ENCODE results near the gene RHOF. TPM values are rescaled to one million over a fixed set of nuclear protein-coding genes. Genes with fewer than 3 reads are reported as not detected.

Gene RHOF
- total RNA-seq, 3 donors from 2014 or later, result 45.5 to 86.7 (median 83.2) TPM

DNA sequence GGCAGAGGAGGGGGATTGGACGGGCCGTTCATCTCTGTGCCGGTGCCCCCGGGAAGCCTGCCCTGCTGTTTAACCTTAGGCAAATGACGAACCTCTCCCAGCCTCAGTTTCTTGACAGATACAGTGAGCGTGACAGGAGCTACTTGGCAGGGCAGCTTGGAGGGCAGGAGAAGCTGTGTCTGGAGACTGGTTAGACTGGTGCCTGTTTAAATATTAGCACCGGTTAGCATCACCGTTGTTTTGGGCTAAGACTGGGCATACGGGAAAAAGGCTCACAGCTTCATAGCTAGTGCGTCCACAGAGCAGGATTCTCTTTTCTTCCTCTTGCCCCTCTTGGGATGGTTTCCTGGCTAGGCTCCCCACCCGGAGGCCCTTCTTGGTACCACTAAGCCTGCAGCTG is 38.7 kb downstream of the RHOF start:
- H3K36me3 ChIP-seq (ENCODE audit: low read depth), result no peaks in the 10 kb centered on the region
- TF ChIP-seq, protein P1, sequence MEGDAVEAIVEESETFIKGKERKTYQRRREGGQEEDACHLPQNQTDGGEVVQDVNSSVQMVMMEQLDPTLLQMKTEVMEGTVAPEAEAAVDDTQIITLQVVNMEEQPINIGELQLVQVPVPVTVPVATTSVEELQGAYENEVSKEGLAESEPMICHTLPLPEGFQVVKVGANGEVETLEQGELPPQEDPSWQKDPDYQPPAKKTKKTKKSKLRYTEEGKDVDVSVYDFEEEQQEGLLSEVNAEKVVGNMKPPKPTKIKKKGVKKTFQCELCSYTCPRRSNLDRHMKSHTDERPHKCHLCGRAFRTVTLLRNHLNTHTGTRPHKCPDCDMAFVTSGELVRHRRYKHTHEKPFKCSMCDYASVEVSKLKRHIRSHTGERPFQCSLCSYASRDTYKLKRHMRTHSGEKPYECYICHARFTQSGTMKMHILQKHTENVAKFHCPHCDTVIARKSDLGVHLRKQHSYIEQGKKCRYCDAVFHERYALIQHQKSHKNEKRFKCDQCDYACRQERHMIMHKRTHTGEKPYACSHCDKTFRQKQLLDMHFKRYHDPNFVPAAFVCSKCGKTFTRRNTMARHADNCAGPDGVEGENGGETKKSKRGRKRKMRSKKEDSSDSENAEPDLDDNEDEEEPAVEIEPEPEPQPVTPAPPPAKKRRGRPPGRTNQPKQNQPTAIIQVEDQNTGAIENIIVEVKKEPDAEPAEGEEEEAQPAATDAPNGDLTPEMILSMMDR (IDR thresholded peaks at IDR 0.05), result no peak
- no peaks in the 10 kb centered on the region for H3K9me3 ChIP-seq
- intact Hi-C loops (cut with DNase I, micrococcal nuclease), result no loop called here
- no peaks in the 10 kb centered on the region for H3K4me1 ChIP-seq (ENCODE audit: low read depth)
- DNase-seq (no peak), ATAC-seq (no peak)
- no peak overlapping the region for H3K4me3 ChIP-seq

DNA sequence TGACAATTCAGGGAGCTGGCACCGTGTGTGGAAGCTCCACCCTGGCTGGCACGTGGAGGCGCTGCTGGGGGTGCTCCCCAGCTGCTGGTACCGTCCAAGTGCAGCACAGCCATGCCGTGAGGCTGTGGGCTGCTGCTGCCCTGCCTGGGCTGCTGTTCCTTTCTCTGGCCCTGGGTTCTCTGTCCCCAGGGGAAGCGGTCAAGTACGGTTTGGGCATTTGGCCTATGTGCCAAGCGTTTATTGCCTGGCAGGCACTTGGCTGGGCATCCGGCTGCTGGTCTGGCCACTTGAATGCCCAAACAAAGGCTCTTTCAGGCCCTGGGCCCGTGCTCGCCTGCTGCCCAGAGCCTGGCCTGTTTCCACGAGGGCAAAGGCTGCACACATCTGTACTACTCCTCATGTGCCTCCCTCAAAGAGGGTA is 39.6 kb downstream of the RHOF start:
- TF ChIP-seq, protein P1 (IDR thresholded peaks at IDR 0.05), result no peak
- Histone ChIP-seq H3K9me3 (no peaks in the 10 kb centered on the region), H3K4me1 (ENCODE audit: low read depth) (no peaks in the 10 kb centered on the region), H3K36me3 (ENCODE audit: low read depth) (no peaks in the 10 kb centered on the region), H3K4me3 (no peak overlapping the region)
- DNase-seq (no peak), ATAC-seq (no peak)
- intact Hi-C loops (cut with DNase I, micrococcal nuclease), result no loop called here

GRCh38 chr12:121751749-121752351 is 41.6 kb downstream of the RHOF start:
- TF ChIP-seq, protein P1 (IDR thresholded peaks at IDR 0.05), result no peak

DNA sequence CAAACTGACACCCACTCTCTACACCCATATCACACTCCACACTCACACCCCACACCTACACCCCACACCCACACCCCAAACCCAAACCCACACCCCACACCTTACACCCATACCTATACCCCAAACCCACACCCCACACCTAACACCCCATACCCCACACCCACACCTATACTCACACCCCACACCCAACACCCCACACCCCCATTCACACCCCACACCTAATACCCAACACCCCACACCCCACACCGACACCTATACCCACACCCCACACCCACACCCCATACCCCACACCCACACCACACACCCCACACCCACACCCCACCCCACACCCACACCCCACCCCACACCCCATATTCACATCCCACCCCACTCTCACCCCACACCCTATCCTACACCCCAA is 42.5 kb downstream of the RHOF start:
- DNase-seq, result no peak
- Histone ChIP-seq H3K4me1 (ENCODE audit: low read depth) (no peaks in the 10 kb centered on the region), H3K9me3 (no peaks in the 10 kb centered on the region), H3K4me3 (no peak overlapping the region), H3K36me3 (ENCODE audit: low read depth) (no peaks in the 10 kb centered on the region)
- intact Hi-C loops (cut with DNase I, micrococcal nuclease), result no loop called here
- no peak for ATAC-seq
- TF ChIP-seq, protein P1 (IDR thresholded peaks at IDR 0.05), result no peak

More at GRCh38 chr12:121751749-121752351, 41.6 kb downstream of the RHOF start:
- Histone ChIP-seq H3K4me1 (ENCODE audit: low read depth) (no peaks in the 10 kb centered on the region), H3K36me3 (ENCODE audit: low read depth) (no peaks in the 10 kb centered on the region), H3K9me3 (no peaks in the 10 kb centered on the region), H3K4me3 (no peak overlapping the region)
- DNase-seq (no peak), ATAC-seq (no peak)
- intact Hi-C loops (cut with DNase I, micrococcal nuclease), result no loop called here

DNA sequence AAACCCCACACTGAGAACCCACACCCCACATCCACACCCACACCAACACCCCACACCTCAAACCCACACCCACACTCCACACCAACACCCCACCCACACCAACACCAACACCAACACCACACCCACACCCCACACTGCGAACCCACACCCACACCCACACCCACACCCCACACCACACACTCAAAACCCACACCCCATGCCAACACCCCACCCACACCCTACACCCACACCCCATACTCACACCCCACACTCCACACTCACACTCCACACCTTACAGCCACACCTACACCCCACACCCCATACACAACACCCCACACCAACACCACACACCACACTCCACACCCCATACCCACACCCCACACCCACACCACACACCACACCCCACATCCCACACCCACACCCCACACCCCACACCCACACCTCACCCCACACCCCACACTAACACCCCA is 43.0 kb downstream of the RHOF start:
- no peak overlapping the region for H3K4me3 ChIP-seq
- intact Hi-C loops (cut with DNase I, micrococcal nuclease), result no loop called here
- DNase-seq (no peak), ATAC-seq (no peak)
- H3K4me1 ChIP-seq (ENCODE audit: low read depth), result no peaks in the 10 kb centered on the region
- no peaks in the 10 kb centered on the region for H3K9me3 ChIP-seq
- H3K36me3 ChIP-seq (ENCODE audit: low read depth), result no peaks in the 10 kb centered on the region
- TF ChIP-seq, protein P1 (IDR thresholded peaks at IDR 0.05), result no peak

DNA sequence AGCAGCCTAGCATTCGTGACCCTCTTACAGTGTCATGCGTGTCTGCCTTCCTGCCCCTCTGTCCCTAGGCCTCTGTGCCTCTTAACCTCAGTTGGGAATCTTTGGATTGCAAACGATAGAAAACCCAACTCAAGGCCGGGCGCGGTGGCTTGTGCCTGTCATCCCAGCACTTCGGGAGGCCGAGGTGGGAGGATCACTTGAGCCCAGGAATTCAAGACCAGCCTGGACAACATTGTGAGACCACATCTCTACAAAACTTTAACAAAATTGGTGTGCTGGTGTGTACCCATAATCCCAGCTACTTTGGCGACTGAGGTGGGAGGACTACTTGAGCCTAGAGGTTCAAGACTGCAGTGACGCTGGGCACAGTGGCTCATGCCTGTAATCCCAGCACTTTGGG is 44.2 kb downstream of the RHOF start:
- intact Hi-C loops (cut with DNase I, micrococcal nuclease), result no loop called here
- H3K9me3 ChIP-seq, result no peaks in the 10 kb centered on the region
- H3K36me3 ChIP-seq (ENCODE audit: low read depth), result no peaks in the 10 kb centered on the region
- no peak overlapping the region for H3K4me3 ChIP-seq
- ATAC-seq (no peak), DNase-seq (no peak)
- TF ChIP-seq, protein P1 (IDR thresholded peaks at IDR 0.05), result no peak
- H3K4me1 ChIP-seq (ENCODE audit: low read depth), result no peaks in the 10 kb centered on the region

Measured in mucosa of descending colon (tissue), 3 donors.